NCI-H69 (cell line): ENCODE data around the gene PLA2G12A.

ENCODE experiments used
- DNase-seq: peaks from one replicate; lab custom pipeline; 2025; lab: John Stamatoyannopoulos, UW

The PLA2G12A gene

DNA sequence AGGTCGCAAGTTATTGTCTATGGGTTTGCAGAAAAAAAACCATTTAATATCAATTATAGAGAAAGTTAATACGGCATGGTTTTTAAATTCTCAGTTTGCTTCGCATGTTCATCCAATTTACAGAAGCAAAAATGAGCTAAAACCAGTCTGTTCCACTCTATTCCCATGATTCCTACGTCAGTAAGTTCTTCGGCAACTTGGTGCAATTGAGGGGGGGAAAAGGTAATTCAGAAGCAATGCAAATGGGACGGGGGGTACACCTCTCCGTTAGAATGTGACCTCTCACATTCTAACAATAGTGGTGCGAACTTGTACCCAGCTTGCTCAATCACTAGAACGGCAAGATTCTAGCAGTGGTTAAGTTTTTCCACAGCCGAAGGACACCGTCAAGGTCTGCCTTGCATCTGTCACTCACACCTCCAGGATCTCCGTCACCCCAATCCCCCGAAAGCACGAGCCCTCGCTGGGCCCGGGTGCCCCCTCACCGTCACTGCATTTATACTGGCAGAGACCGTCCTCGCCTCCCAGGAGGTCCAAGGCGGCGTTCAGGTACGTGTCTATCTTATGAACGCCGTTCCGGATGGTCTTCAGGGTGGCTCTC lies 653 bp downstream of the PLA2G12A start:
- DNase-seq, result peak; percentile 47

DNA sequence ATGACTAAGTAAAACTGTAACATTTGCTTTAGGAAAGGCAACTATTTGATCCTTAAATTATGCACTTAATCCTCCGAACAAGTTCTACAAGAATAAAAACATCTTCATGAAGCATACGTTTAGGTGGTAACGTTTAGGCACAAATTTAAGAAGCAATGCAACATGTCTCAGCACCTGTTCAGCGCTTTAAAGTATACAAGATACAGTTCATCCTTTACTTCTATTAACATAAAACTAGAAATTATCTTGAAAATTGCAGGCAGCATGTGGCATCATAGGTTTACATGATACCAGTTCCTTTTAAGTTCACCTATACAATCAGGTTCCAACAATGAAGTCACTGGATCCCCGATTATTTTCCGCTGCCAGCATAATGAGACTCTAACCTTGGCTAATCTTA lies 1.5 kb downstream of the PLA2G12A start:
- peak; percentile 28 for DNase-seq

DNA sequence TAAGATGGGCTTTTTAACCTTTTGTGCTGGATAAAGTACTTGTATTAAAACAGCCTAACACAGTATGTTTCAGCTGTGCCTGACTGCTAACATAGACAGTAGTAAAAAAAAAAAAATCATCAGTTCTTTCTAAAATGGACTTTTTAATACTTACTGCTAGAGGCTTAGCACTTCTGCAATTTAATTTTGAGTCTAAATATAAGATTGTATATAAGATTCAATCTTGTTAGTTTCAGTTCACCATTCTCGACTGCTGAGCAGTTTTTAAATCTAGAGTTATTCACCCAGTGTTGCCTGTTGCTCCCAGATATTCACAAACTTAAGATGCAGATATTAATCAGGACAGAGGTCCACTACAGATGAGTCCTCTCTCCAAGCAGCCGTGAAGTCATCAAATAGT lies 6.8 kb downstream of the PLA2G12A start:
- no peak for DNase-seq

- DNase-seq, result no peak
These were observed 7.5 kb downstream of the PLA2G12A start for GRCh38 chr4:109722357-109722756.

DNA sequence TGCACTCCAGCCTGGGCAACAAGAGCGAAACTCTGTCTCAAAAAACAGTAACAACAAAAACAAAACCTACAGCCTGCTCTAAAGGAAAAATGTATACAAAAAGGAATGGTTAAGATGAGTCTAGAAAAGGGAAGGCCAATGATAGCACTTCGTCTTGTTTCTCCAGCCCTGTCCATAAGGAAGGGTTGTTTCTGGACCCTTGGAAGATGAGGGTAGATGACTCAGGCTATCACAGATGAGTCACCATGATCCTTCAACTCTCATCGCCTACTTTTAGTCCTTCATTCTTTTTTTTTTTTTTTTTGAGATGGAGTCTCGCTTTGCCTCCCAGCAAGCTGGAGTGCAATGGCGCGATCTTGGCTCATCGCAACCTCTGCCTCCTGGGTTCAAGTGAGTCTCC lies 8.8 kb downstream of the PLA2G12A start:
- DNase-seq, result no peak

GRCh38 chr4:109719604-109720003 lies 10.3 kb downstream of the PLA2G12A start:
- DNase-seq, result no peak

DNA sequence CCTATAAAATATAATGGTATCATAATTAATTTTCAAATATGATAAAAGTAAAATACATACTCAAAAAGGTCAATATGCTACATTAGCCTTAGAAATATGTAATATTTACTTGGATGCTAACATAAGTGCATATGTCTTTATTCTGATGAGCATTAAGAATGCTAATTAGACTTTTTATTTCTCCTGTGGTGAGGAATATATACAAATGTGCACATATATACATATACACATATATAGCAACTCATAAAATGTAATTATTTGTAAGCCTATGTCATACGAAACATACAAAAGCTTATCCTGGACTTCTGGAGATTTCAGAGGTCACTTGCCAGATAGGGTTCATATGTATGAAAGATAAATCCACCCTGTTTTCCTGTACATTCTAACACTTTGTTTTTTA lies 11.1 kb downstream of the PLA2G12A start:
- DNase-seq, result no peak

- no peak for DNase-seq
These were observed 16.4 kb downstream of the PLA2G12A start for GRCh38 chr4:109713500-109713899.

DNA sequence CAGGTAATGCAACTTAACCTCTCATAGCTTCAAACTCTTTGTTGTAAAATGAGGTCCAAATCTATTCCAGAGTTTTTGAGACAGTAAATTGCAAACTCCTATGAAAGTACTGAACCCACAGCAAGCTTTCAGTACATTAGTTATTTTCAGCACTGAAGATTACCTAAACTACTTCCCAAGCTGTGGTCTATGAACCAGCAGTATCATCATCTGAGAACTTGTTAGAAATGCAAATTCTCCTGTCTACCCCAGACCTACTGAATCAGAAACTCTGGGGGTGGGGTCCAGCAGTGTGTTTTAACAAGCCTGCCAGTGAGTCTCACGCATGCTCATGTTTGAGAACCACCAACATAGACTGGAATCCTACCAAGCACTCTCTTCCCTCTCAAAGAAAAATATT lies 20.9 kb downstream of the PLA2G12A start:
- no peak for DNase-seq

DNA sequence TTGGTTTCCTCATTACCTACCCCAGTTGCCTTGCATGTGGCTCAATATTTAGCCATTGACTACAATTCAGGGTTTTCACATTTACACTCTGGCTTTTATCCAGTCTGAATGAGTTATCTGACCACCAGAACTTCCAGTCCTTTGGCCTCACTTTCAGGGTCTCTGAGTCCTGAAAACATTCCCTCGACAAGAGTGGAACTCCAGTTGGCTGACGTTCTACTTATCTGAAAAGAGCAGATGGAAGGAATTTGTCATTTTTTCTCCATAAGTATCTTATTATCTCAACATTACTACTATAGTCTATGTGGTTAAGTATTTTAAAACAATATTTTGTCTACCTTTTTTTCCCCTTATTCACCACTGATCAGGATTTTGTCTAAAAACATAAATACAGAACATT lies 21.4 kb downstream of the PLA2G12A start:
- DNase-seq, result no peak

DNA sequence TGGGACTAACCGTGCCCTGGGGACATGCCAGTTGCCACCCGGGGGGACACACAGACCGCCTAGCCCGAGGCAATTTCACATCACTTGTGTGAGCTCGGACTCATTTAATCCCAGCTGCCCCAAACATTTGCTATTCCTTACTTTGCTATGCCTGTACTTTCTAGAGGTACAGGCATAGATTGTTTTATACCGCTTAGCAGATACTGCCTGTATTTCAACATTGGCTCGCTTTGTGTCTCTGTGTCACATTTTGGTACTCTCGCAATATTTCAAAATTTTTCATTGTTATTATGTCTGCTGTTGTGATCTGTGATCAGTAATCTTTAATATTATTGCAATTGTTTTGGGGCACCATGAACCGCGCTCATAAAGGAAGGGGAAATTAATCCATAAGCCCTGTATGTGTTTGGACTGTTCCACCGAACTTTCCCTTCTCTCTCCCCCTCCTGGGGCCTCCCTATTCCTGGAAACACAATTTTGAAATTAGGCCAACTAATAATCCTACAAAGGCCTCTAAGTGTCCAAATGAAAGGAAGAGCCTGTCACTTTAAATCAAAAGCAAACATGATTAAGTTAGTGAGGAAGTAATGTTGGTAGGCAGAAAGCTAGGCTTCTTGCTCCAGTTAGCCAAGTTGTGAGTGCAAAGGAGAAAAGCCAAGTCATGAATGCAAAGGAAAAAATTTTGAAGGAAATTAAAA lies 26.1 kb downstream of the PLA2G12A start:
- peak; percentile 33 for DNase-seq

DNA sequence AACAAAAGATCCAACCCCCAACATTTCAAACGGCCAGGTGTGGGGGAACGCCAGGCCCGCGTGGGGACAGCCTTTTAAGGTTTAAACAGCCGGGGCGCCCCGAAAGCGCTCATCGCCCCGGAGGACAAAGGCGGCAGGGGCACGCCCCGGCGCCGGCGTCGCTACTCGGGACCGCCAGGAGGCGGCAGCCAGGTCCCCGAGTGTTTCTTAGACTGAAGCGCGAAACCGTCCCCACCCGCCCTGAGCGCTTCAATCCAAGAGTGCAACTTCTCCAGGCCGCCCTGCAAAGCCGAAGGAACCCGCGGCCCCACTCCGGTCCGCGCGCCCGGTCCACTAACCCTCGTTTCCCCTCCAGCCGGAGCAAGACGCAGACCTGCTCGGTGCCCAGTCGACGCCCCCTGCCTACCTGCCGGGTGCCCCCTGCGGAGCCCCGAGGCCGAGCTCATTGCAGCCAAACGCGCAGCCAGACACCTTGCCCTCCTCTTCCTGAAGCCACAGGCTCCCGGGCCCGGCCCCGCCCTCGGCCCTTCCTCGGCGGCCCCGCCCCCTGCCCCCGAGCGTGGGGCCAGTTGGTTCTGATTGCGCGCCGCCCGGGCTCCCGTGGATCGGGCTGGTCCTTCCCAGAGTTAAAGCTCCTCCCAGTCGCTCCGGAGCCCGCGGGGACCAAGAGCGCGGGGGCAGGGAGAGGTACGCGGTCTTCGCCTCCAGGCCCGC lies 26.8 kb downstream of the PLA2G12A start, which contains the start of gene CASP6:
Gene CASP6 (minus strand): TSS at position 496 of the 714 bp plus-strand sequence. CDS start 50 bp downstream, at position 446.
- peak; percentile 90 for DNase-seq

DNA sequence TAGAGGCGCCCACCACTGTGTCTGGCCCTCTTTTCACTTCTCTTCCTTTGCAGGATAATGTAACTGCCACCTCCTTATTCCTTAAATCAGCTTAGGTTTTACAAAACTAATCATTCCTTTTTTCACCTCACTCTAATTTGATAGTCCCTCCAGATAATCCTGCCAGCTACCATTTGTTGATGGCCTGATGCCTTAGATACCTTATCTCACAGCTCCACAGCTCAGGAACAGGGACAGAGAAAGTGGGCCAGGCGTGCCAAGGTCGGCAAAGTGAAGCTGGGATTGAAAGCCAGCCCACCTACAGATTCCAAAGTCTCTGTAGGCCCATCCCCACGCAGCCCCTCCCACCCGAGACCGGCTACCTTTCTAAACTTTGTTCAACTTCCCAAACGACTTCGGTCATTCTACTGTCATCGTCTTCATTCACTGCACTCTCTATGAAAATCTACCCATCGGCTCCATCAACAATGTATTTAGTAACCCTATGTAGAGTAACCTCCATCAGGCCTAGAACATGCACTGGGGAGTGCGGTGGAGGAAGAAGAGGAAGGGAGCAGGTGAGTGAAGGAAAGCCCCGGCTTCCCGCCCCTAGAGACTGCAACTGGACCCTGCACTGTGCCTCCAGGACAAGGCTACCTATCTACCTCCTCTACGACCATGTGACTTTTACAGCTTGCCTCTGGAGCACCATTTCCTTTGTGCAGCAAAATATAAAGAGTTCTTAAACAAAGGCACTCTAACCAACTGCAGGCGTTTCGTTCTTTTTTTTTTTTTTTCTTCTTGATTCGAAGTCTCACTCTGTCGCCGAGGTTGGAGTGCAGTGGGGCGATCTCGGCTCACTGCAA lies 28.1 kb downstream of the PLA2G12A start:
- peak; percentile 2 for DNase-seq

DNA sequence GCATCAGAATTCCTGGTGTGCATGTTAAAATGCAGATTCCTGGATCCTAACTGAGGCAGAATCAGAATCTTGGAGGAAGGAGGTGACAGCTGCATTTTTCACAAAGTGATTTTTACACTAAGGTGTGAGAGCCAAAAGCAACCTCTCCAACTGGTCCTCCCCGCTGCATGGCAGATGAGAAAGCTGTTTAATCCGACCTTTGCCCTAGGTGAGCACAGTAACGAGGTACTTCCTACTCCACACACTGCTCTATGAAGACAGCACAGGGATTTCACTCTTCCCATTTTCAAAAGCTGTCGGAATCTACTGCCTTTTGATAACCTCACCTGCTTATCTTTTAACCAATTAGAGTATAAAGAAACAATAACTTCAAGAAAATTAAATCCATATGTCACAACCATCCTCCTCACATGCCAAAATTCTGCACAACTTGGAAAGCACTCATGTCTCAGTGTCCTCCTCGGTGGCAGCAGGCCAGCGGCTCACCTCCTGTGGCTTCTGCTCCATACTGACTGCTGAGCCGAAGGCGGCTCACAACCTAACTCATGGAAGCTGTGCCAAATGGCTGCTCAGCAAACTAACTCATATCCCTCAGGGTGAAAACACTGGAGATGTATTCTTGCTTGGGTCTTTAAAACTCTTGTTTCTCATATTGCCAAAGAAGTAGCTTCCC lies 30.2 kb downstream of the PLA2G12A start:
- DNase-seq, result peak; percentile 54

DNA sequence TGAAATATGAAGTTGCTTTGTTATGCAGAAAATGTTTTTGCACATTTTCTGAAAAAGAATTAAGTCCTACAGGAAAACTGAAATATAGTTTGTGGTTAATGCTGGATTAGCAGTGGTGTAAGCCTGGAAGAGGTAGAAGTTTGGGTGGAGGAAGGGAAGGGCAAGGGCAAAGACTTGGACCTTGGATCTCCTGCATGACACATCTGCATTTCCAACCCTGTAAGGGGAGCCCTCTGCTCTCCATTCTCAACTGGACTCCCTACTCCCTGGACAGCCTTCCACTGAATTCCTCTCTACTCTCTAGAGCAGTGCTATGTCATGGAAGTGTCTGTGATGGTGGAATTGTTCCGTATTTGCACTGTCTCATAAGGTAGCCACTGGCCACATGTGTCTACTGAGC lies 31.2 kb downstream of the PLA2G12A start:
- no peak for DNase-seq

GRCh38 chr4:109691411-109691920 lies 38.4 kb downstream of the PLA2G12A start:
- no peak for DNase-seq

DNA sequence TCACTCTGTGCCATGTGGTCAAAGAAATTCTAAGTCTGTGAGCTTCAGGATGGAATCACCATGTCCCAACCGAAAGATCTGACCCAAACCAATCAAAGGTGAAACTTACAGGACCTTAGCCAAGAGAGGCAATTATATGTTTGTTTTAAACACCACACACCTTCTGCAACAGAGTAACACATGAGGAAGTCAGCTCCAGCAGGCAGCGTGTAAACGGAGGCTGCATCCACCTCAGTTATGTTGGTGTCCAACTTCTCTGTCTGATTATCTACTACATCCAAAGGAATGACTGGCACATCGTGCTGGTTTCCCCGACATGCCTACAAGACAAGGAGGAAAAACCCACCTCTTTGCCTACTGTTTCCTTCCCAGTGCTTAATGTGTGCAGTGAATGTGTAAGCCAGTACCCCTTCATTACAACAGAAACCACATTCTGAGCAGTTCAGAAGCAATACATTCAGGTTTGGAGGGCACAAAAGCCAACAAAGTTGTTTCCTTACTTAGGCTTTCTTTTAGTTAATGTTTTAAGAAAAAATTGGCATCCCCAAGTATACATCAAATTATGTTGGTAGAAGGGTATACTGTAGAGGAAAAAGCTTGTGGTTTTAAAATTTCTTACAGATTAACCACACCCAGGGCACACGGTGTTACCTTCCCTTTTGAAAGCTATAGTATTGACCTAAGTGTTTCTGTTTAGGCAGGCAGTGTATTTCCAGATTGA lies 39.0 kb downstream of the PLA2G12A start:
- DNase-seq, result no peak

DNA sequence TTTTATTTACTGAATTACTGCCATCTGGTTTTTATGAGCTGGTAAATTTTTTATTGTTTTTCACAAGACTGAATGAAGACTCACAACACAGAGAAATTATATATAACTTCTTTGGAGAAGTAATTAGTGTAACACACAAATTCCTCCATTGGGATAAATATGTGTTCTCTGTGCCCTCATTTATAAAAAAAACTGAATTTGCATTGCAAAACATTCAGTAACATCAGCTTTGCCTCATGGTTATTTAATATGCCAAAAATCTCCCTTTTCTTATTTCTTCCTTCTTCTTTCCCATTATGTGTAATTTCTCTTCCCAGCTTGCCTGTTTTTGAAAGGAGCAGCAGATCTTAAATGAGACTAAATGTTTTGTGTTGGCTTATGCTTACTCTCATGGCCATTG lies 45.1 kb downstream of the PLA2G12A start:
- no peak for DNase-seq

- DNase-seq, result no peak
These were observed 46.1 kb downstream of the PLA2G12A start for GRCh38 chr4:109683621-109684253.

DNA sequence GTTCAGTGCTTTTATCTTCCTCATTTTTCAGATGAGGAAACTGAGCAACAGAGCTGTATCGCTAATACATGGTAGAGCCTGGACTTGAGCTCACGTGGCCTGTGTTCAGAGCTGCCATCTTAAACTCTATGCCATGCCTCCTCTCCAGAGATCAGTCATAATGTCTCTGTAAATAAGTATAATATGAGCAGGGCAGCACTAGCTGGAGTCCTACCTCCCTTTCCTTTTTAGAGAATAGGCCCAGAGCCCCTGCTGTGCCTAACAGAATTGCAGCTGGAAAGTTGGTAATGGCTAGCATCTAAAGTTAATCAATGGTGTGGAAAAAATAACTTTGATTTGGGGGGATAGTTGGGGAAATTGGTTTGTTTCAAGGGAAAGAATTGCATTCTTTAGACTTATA lies 47.0 kb downstream of the PLA2G12A start:
- peak; percentile 51 for DNase-seq
